Muscle of leg (tissue), 11 donors: ENCODE data around the gene CAPSL. TPM values are rescaled to one million over a fixed set of nuclear protein-coding genes. Genes with fewer than 3 reads are reported as not detected.

Experiments
- DNase-seq: peaks from one replicate; pipeline ENCODE4 v3.0.0; 2013
- H3K27ac ChIP-seq: one replicate; pipeline ENCODE4 v1.5.1; 2013; ENCODE audit warnings: mild to moderate bottlenecking, low read length, control low read depth
- H3K27me3 ChIP-seq: one replicate; pipeline ENCODE4 v1.6.1; 2013; ENCODE audit warnings: low read length; ENCODE audit not compliant: control insufficient read depth, insufficient read depth
- H3K36me3 ChIP-seq: one replicate; pipeline ENCODE4 v1.6.1; 2013; ENCODE audit warnings: low read length; ENCODE audit not compliant: control insufficient read depth, insufficient read depth
- H3K4me1 ChIP-seq: one replicate; pipeline ENCODE4 v1.6.1; 2013; ENCODE audit warnings: low read length; ENCODE audit not compliant: control insufficient read depth, insufficient read depth
- H3K4me3 ChIP-seq: one replicate; pipeline ENCODE4 v1.5.1; 2013; ENCODE audit warnings: low read length, control low read depth
- H3K9me3 ChIP-seq: replicated peaks from 2 replicates; pipeline ENCODE4 v1.6.1; 2013; ENCODE audit warnings: low read depth, low read length; ENCODE audit not compliant: control insufficient read depth
- WGBS: methylation state at CpG from one replicate; pipeline ENCODE4 v1.1.5; 2013; ENCODE audit warnings: missing lambda C conversion rate; ENCODE audit not compliant: insufficient coverage; 5-methylcytosine and 5-hydroxymethylcytosine counted together
- polyA plus RNA-seq, 8 donors: library from polyadenylated mRNA; unstranded; fragments of 120-200 nt; gene quantifications; one replicate each; pipeline versions ENCODE4 v1.2.1 to v1.2.3, GENCODE V29; 2013; ENCODE audit warnings: inconsistent platforms in 1 of 8, low replicate concordance in 1 of 8; ENCODE audit not compliant: insufficient read length in 8 of 8, insufficient read depth in 1 of 8
- total RNA-seq: library from RNA; stranded (reverse); fragments of 120-200 nt; gene quantifications from one replicate; pipeline ENCODE4 v1.2.4, GENCODE V29; 2013

The CAPSL gene
- total and polyA plus RNA-seq, 9 donors, result 0.32 TPM; not detected in 8

DNA sequence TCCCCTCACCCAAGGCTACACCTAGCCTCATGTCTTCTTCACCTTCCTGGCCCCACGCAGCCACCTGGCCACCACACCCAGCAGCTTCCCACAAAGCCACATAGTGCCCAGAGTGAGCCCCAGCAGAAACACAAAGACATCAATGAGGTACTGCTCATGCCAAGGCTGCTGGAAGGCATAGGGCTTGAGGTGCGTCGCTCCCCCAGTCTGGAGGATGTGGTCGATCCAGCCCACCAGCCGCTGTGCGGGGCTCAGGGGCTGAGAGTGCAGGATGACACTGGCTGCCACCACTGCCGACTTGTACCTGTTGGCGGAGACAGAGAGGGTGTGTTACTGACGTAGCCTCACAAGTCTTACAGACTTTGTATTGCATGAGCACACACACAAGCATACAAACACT lies 15.8 kb upstream of the CAPSL start:
- WGBS, result 63% methylated on average over 7 of the region's 9 CpGs
- Histone ChIP-seq H3K9me3 (no peaks in the 10 kb centered on the region), H3K4me1 (no peaks in the 10 kb centered on the region), H3K36me3 (no peaks in the 10 kb centered on the region), H3K27ac (no peak overlapping the region), H3K4me3 (no peak overlapping the region), H3K27me3 (no peaks in the 10 kb centered on the region)
- DNase-seq, result no peak

GRCh38 chr5:35947085-35947484 lies 8.7 kb upstream of the CAPSL start:
- Histone ChIP-seq H3K9me3 (no peaks in the 10 kb centered on the region), H3K4me3 (no peak overlapping the region), H3K27me3 (no peaks in the 10 kb centered on the region), H3K27ac (no peak overlapping the region), H3K36me3 (no peaks in the 10 kb centered on the region), H3K4me1 (no peaks in the 10 kb centered on the region)
- WGBS, result 90% methylated on average over 2 of the region's 5 CpGs
- DNase-seq, result no peak

GRCh38 chr5:35939639-35940038 lies 1.2 kb upstream of the CAPSL start:
- H3K36me3 ChIP-seq, result no peaks in the 10 kb centered on the region
- no peaks in the 10 kb centered on the region for H3K9me3 ChIP-seq
- 57% methylated on average over 2 of the region's 3 CpGs for WGBS
- no peak for DNase-seq
- no peak overlapping the region for H3K27ac ChIP-seq
- no peaks in the 10 kb centered on the region for H3K4me1 ChIP-seq
- no peaks in the 10 kb centered on the region for H3K27me3 ChIP-seq
- H3K4me3 ChIP-seq, result no peak overlapping the region

DNA sequence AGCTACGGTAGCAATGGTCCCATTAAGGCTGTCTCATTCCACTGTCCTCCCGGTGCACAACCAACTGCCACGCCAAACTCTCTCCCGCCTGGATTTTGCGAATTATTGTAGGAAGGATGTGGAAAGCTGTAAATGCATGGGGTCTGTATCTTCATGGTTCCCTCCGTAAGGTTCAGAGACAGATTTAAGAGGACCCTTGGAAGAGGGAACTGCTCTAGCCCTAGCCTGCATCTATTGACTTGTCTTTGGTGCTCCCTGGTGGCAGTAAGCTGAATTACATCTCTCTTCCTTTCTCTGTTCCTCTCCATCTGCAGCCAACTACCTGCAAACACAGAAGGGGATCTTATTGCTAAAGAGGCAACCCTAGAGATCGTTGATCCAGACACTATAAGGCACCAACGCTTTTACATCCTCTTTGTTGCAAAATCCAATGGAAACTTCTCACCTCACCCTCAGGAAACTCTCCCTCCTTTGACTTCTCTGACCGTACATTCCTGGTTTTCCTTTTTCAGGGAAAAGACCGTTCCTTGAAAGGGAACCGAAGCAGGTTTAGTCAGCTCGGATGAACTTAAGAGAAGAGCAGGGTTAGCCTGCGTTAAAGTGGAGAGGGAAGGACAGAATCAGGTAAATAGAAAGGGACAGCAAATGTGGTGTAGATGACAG lies 11.9 kb downstream of the CAPSL start:
- no peaks in the 10 kb centered on the region for H3K9me3 ChIP-seq
- no peak overlapping the region for H3K4me3 ChIP-seq
- H3K4me1 ChIP-seq, result peaks cover 5% of the 10 kb centered on the region
- no peaks in the 10 kb centered on the region for H3K36me3 ChIP-seq
- DNase-seq, result peak; percentile 64
- 34% methylated on average over 8 of the region's 13 CpGs for whole genome bisulfite sequencing
- no peak overlapping the region for H3K27ac ChIP-seq
- peaks cover 25% of the 10 kb centered on the region for H3K27me3 ChIP-seq

DNA sequence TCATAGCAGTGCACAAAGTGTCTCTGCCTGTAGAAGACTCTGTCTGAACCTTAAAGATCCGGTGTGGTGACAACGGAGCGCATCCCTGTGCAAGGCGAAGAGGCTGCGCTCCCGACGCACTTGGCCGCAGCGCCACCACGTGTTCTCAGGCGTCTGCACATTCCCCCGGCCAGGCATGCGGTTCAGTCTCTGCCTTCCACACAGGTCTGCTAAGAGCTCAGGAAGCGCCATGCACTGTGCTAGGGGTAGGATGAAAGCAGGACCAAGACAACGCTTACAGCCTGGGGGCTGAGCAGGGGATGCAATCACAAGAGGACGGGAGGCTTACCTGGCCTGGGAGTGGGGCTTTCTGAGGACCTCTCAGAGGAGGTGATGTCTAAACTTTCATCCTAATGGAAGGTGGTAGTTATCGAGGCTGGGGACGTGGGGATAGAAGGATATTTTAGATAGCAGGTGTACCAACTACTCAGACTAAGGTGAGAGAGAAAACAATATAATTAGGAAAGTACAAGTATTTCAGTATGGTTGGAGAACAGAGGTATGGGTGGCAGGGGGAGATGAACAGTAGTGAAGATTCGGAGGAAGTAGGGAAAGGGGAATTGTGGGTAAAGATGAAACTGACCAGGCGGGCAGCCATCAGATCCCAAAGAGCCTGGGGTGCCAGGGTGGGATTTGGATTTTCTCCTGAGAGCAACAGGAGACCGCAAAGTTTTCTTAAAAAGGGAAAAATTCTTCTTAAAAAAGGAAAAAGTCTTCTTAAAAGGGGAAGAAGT lies 13.3 kb downstream of the CAPSL start:
- H3K4me1 ChIP-seq, result peaks cover 5% of the 10 kb centered on the region
- peaks cover 25% of the 10 kb centered on the region for H3K27me3 ChIP-seq
- no peak overlapping the region for H3K4me3 ChIP-seq
- 4% methylated on average over 18 of the region's 21 CpGs for WGBS
- H3K27ac ChIP-seq, result no peak overlapping the region
- peak; percentile 69 for DNase-seq
- H3K36me3 ChIP-seq, result no peaks in the 10 kb centered on the region
- H3K9me3 ChIP-seq, result no peaks in the 10 kb centered on the region

DNA sequence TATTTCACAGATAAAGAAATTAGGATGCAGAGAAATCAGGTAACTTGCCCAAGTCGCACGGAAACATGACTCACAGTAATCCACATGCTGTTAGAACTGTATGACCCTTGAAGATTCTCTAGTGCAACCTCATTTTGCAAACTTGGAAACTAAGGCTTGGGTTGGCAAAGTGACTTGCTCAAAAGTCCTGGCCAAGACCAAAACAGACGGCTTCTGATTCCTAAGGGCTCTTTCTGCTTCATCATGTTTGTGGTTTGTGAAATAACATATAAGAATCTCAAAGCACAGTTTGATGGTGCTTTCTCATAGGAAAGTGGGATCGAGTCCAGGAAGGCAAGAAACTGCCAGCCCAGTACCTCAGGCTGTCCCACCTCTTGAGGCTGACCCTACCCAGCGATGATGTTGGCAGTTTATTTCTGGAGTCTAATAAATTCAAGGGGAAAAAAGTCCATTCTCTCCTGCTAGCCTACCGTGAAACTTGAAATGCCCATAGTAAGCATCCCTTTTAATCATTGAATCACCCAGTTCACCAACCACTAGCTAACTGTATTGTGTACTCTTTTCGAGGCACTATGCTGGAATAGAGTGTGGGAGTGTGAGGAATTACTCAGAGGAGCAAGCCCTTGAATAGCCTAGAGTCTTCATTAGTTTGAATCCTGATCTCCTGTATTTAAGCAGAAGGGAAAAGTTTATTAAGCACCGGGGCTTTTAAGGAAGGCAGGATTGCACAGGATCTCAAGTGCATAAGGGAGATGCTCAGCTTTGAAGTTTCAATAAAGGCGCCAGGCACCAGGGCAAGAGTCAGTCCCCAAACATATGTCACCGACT lies 14.1 kb downstream of the CAPSL start:
- Histone ChIP-seq H3K9me3 (no peaks in the 10 kb centered on the region), H3K36me3 (no peaks in the 10 kb centered on the region), H3K27me3 (peaks cover 25% of the 10 kb centered on the region), H3K4me1 (peaks cover 5% of the 10 kb centered on the region), H3K27ac (no peak overlapping the region), H3K4me3 (no peak overlapping the region)
- 38% methylated on average over 5 of the region's 10 CpGs for WGBS
- no peak for DNase-seq

GRCh38 chr5:35922468-35922867 lies 16.0 kb downstream of the CAPSL start:
- 64% methylated on average over 7 of the region's 7 CpGs for WGBS
- no peak for DNase-seq

DNA sequence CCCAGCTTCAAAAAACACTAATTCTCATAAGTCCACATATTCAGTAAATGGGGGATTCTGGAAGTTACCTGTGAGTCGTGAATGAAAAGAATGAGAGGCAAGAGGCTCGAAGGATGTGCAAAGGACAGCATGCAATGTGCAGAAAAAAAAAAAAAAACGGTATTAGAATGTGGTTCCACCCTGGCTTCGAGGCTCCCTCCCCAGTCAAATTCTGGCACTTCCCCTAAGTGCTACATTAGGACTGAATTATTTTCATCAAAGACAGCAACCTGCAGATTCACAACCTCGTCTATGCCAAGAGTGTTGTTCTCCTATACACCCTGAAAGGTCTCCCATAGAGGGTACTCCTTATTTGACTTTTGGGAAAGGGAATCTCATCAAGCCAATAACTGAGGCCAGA lies 16.5 kb downstream of the CAPSL start:
- no peak overlapping the region for H3K4me3 ChIP-seq

More at GRCh38 chr5:35922468-35922867, 16.0 kb downstream of the CAPSL start:
- no peak overlapping the region for H3K4me3 ChIP-seq
- H3K36me3 ChIP-seq, result no peaks in the 10 kb centered on the region
- H3K27ac ChIP-seq, result no peak overlapping the region
- H3K27me3 ChIP-seq, result peaks cover 25% of the 10 kb centered on the region
- peaks cover 5% of the 10 kb centered on the region for H3K4me1 ChIP-seq
- no peaks in the 10 kb centered on the region for H3K9me3 ChIP-seq

DNA sequence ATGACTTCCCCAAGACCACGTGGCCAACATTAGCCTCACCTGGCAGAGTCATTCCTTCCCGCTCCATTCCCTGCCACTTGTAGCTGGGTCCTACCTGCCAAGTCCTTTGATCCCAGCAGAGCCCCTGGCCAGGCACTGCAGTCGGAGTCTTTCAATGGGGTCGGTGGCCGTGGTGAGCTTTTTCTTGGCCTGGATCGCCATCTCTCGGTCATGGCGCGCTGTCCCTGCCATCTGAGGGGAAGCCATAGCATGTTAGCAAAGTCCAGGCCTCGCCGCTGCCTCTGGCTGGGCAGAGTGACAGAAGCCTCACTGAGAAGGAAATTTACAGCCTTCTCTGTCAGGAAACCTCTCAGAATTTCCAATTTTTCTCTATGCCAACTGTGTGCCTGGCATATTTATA lies 17.5 kb downstream of the CAPSL start:
- Histone ChIP-seq H3K36me3 (no peaks in the 10 kb centered on the region), H3K9me3 (no peaks in the 10 kb centered on the region), H3K4me1 (peaks cover 5% of the 10 kb centered on the region), H3K27ac (no peak overlapping the region), H3K27me3 (peaks cover 19% of the 10 kb centered on the region), H3K4me3 (no peak overlapping the region)
- no peak for DNase-seq
- WGBS, result 63% methylated on average over 11 of the region's 11 CpGs

More for the DNA sequence above, 16.5 kb downstream of the CAPSL start:
- 60% methylated on average over 1 of the region's 5 CpGs for WGBS
- Histone ChIP-seq H3K9me3 (no peaks in the 10 kb centered on the region), H3K27ac (no peak overlapping the region), H3K27me3 (peaks cover 24% of the 10 kb centered on the region), H3K36me3 (no peaks in the 10 kb centered on the region), H3K4me1 (peaks cover 5% of the 10 kb centered on the region)
- DNase-seq, result no peak

GRCh38 chr5:35919191-35919590 lies 19.2 kb downstream of the CAPSL start:
- peak; percentile 20 for DNase-seq
- Histone ChIP-seq H3K4me3 (no peak overlapping the region), H3K9me3 (no peaks in the 10 kb centered on the region), H3K4me1 (no peaks in the 10 kb centered on the region), H3K27me3 (peaks cover 9% of the 10 kb centered on the region), H3K36me3 (no peaks in the 10 kb centered on the region), H3K27ac (no peak overlapping the region)
- 65% methylated on average over 2 of the region's 4 CpGs for WGBS
